ENCODE results near the gene GCHFR.

DNA sequence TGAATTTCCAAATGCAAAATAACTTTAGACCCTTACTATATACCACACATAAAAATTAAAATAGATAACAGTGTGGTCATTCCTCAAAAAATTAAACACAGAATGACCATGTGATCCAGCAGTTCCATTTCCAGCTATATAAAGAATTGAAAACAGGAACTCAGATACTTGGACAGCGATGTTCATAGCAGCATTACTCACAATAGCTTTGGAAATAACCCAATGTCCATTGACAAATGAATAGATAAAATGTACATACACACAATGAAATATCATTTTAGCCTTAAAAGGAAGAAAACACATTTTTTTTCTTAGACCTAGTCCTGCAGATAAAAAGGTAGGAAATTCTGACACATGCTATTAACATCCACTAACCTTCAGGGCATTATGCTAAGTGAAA lies 42.2 kb upstream of the GCHFR start:
- TF ChIP-seq CTBP1 (IDR thresholded peaks at IDR 0.05; ENCODE audit: borderline replicate concordance) = no peak
- TF ChIP-seq TARDBP (IDR thresholded peaks at IDR 0.05) = no peak
- no peak for TF ChIP-seq SP1 (IDR thresholded peaks at IDR 0.05)
- TF ChIP-seq PKNOX1 (IDR thresholded peaks at IDR 0.05) = no peak
- TF ChIP-seq ARNT (IDR thresholded peaks at IDR 0.05) = no peak
- no peak for TF ChIP-seq FOXA1 (IDR thresholded peaks at IDR 0.05)
- no peak for TF ChIP-seq SUZ12 (IDR thresholded peaks at IDR 0.05)
- no peak for TF ChIP-seq ZNF384 (IDR thresholded peaks at IDR 0.05)
- no peak for TF ChIP-seq NFRKB (IDR thresholded peaks at IDR 0.05)
- TF ChIP-seq BHLHE40 (IDR thresholded peaks at IDR 0.05; ENCODE audit: borderline replicate concordance) = no peak
- TF ChIP-seq ELF4 (IDR thresholded peaks at IDR 0.05) = no peak
- TF ChIP-seq FOXM1 (IDR thresholded peaks at IDR 0.05; ENCODE audit: borderline replicate concordance) = no peak
- no peak for TF ChIP-seq FOXK2 (IDR thresholded peaks at IDR 0.05)

Measured in HEK293T (cell line).